Prostate gland (tissue), 2 donors: ENCODE measurements around the gene SH2B3. TPM values are rescaled to one million over a fixed set of nuclear protein-coding genes. Genes with fewer than 3 reads are reported as not detected.

ENCODE experiments used
- DNase-seq: peaks from one replicate; pipeline ENCODE4 v3.0.0-alpha.2; 2019; ENCODE audit warnings: low spot score
- H3K27ac ChIP-seq, 2 donors: fragments of 200-600 bp; sonication (generic); 2 replicates each; pipeline ENCODE4 v1.5.1; 2017 to 2019
- H3K27me3 ChIP-seq: fragments of 200-600 bp; sonication (generic); replicated peaks from 2 replicates; pipeline ENCODE4 v1.5.1; 2019; ENCODE audit not compliant: insufficient read depth
- H3K36me3 ChIP-seq, 2 donors: fragments of 200-600 bp; sonication (generic); 1 replicate in 1 of 2; 2 replicates in 1 of 2; pipeline versions ENCODE4 v1.5.1 to v1.8.1; 2017 to 2019
- H3K4me1 ChIP-seq: fragments of 200-600 bp; sonication (generic); replicated peaks from 2 replicates; pipeline ENCODE4 v1.5.1; 2019
- H3K4me3 ChIP-seq, 2 donors: fragments of 200-600 bp; sonication (generic); 2 replicates each; pipeline ENCODE4 v1.5.1; 2017 to 2019
- H3K9me3 ChIP-seq: fragments of 200-600 bp; sonication (generic); 2 replicates; pipeline ENCODE4 v1.5.1; 2017
- POLR2A ChIP-seq: fragments of 450-650 bp; IDR thresholded peaks from one replicate; pipeline ENCODE4 v1.6.1; 2016; ENCODE audit warnings: antibody characterized with exemption, mild to moderate bottlenecking
- POLR2AphosphoS5 ChIP-seq: sonication (generic); formaldehyde crosslinking; IDR thresholded peaks from one replicate; pipeline ENCODE4 v1.6.1; 2017; ENCODE audit warnings: antibody characterized with exemption
- WGBS: methylation state at CpG from one replicate; pipeline ENCODE4 v1.1.5; 2018; 5-methylcytosine and 5-hydroxymethylcytosine counted together
- intact Hi-C: fragments of 100-400 bp; cut with DNase I; formaldehyde crosslinking; loops from one replicate; pipeline ENCODE4 v1.14.2; 2022
- total RNA-seq, 2 donors: library from RNA; depleted of rRNA; stranded (reverse); fragments of >200 nt; gene quantifications; one replicate each; pipeline ENCODE4 v1.1.0, GENCODE V29; 2016
- TF ChIP-seq, protein P1 (sequence below), 4 experiments: fragments of 200-600 bp in 2 of 4; fragments of 450-650 bp in 2 of 4; sonication (generic) in 2 of 4; IDR thresholded peaks; 1 replicate in 3 of 4; 2 replicates in 1 of 4; pipeline ENCODE4 v1.5.1; 2016 to 2019; ENCODE audit warnings: antibody characterized with exemption in 4 of 4, mild to moderate bottlenecking in 2 of 4, moderate library complexity in 2 of 4

SH2B3 gene
- total RNA-seq, 2 donors from 2014 or later, result 13.3 to 34.8 TPM

DNA sequence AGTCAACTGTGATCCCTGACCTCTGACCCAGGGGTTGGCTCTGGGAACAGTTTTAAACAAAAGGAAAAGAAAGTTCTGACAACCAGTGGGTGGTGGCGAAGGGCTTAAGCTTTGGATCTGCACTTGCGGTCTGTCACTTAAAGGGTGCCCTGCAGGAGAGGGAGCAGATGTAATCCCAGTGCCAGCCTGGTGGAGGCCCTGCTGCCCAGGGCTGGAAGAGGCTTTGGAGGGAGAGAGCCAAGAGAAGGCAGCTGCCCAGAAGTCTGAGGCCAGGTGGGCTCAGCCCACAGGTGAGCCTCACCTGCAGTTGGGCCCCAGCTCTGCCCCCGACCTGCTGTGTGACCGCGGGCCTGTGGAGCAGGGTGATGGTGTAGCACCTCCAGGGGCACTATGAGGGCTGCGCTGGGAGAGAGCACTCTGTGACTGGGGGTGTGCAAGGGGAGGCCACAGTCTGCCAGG is 19.1 kb downstream of the SH2B3 start:
- no peak for TF ChIP-seq POLR2A
- TF ChIP-seq POLR2AphosphoS5, result no peak
- TF ChIP-seq, protein P1, sequence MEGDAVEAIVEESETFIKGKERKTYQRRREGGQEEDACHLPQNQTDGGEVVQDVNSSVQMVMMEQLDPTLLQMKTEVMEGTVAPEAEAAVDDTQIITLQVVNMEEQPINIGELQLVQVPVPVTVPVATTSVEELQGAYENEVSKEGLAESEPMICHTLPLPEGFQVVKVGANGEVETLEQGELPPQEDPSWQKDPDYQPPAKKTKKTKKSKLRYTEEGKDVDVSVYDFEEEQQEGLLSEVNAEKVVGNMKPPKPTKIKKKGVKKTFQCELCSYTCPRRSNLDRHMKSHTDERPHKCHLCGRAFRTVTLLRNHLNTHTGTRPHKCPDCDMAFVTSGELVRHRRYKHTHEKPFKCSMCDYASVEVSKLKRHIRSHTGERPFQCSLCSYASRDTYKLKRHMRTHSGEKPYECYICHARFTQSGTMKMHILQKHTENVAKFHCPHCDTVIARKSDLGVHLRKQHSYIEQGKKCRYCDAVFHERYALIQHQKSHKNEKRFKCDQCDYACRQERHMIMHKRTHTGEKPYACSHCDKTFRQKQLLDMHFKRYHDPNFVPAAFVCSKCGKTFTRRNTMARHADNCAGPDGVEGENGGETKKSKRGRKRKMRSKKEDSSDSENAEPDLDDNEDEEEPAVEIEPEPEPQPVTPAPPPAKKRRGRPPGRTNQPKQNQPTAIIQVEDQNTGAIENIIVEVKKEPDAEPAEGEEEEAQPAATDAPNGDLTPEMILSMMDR (IDR thresholded peaks at IDR 0.05), result no peak
- no peaks in the 10 kb centered on the region for H3K36me3 ChIP-seq
- no peaks in the 10 kb centered on the region for H3K4me1 ChIP-seq
- 96% methylated on average over 6 of the region's 6 CpGs for WGBS
- no peak for DNase-seq
- no peaks in the 10 kb centered on the region for H3K9me3 ChIP-seq
- intact Hi-C loops, result no loop called here
- no peak overlapping the region for H3K4me3 ChIP-seq
- H3K27ac ChIP-seq, result no peak overlapping the region
- H3K27me3 ChIP-seq, result no peaks in the 10 kb centered on the region

DNA sequence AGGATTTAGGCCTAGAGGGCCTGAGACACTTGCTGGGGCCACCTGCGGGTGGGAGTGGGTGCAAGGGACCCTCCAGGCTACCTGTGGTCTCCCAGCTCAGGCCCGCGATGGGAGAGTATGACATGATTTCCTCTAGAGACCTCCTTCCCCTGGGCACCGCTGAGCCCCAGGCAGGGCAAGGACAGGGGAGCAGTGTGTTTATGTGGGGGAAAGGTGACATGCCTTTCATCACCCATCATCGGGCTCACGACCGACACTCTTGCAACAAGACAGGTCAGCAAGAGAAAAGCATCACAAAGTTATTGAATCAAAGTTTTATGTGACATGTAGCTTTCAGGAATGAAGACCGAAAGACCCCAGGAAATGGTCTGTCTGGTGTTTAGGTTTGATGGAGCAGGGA is 19.9 kb downstream of the SH2B3 start:
- Histone ChIP-seq H3K9me3 (no peaks in the 10 kb centered on the region), H3K27ac (no peak overlapping the region), H3K4me3 (no peak overlapping the region), H3K36me3 (no peaks in the 10 kb centered on the region), H3K27me3 (no peaks in the 10 kb centered on the region), H3K4me1 (no peaks in the 10 kb centered on the region)
- TF ChIP-seq, protein P1 (IDR thresholded peaks at IDR 0.05), result no peak
- TF ChIP-seq POLR2AphosphoS5 (no peak), POLR2A (no peak)
- 70% methylated on average over 8 of the region's 8 CpGs for WGBS
- intact Hi-C loops, result no loop called here
- no peak for DNase-seq

DNA sequence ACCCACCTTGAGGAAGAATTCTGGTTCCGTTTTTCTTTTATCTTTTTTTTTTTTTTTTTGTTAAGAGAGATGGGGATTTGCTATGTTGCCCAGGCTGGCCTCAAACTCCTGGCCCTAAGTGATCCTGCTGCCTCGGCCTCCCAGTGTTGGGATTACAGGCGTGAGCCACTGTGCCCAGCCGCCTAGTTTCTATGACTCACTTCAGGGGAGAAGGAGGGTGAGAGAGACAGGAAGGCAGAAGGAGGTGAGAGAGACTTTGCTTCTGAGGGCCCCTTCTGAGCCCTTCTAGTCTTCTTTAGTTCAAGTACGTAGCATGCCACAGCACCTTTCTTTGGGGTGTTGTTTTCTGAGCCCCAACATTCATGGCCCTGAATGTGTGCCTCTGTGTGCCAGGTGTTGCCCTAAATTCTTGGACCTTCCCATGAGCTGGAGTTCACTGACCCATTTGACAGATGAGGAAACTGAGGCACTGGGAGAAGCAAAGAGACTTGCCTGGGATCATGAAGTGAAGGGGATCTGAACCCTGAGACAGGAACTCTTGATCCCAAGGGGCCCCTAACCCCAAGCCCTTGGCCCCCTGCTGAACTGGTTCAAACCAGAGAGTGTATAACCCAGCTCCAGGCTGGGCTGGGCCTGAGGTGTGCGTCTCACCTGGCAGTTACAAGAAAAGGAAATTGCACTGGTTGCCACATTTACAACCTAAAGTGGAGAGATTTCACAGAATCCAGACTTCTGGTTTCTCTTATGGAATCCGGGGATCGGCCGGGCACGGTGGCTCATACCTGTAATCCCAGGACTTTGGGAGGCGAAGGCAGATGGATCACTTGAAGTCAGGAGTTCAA is 20.8 kb downstream of the SH2B3 start:
- 88% methylated on average over 11 of the region's 11 CpGs for WGBS
- no peak for TF ChIP-seq POLR2AphosphoS5
- TF ChIP-seq POLR2A, result no peak
- TF ChIP-seq, protein P1 (IDR thresholded peaks at IDR 0.05), result no peak
- H3K4me3 ChIP-seq, result no peak overlapping the region
- no peaks in the 10 kb centered on the region for H3K27me3 ChIP-seq
- no peak for DNase-seq
- no peaks in the 10 kb centered on the region for H3K36me3 ChIP-seq
- no peaks in the 10 kb centered on the region for H3K9me3 ChIP-seq
- H3K4me1 ChIP-seq, result no peaks in the 10 kb centered on the region
- H3K27ac ChIP-seq, result no peak overlapping the region
- intact Hi-C loops, result no loop called here

DNA sequence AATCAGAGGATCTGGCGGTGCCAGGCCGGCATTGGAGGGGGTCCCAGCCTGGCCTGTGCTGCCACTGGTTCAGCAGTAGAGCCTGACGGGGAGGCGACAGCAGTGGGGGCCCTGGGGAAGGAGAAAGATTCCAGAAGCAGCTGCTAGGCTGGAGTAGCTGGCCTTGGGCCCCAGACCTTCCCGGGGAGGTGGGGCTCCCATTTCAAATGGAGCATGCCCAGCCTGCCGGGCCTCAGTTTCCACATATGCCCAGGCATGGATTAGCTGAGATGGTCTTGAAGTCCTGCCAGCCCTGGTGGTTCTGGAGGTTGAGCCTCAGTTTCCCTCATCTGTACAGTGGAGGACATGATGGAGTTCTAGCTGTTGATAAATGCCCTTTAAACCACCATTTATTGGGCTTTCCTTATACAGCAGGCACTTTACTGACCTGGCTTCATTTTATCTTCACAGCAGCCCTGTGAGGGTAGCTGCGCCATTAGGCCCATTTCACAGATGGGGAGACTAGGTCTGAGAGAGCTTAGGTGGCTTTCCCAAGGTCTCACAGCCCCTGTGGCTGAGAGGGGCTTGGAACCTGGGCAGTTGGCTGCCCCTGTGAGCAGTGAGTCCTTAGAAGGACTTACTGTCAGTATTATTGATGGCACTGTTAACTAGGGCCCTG is 21.8 kb downstream of the SH2B3 start:
- intact Hi-C loops, result no loop called here
- 88% methylated on average over 7 of the region's 7 CpGs for WGBS
- no peaks in the 10 kb centered on the region for H3K27me3 ChIP-seq
- H3K4me1 ChIP-seq, result no peaks in the 10 kb centered on the region
- no peaks in the 10 kb centered on the region for H3K9me3 ChIP-seq
- no peak overlapping the region for H3K4me3 ChIP-seq
- TF ChIP-seq POLR2A, result no peak
- TF ChIP-seq POLR2AphosphoS5, result no peak
- TF ChIP-seq, protein P1 (IDR thresholded peaks at IDR 0.05), result no peak
- H3K27ac ChIP-seq, result no peak overlapping the region
- no peak for DNase-seq
- no peaks in the 10 kb centered on the region for H3K36me3 ChIP-seq
